Measurements from ENCODE around the gene DDX31. TPM values are rescaled to one million over a fixed set of nuclear protein-coding genes. Genes with fewer than 3 reads are reported as not detected.

The DDX31 gene
- total RNA-seq, 3 donors from 2014 or later, result 41.0 to 44.8 (median 41.3) TPM

- Mint-ChIP-seq H3K4me1 (ENCODE audit: low read depth) (no peaks in the 10 kb centered on the region), H3K36me3 (ENCODE audit: insufficient read depth) (peaks cover 7% of the 10 kb centered on the region), H3K9me3 (peaks cover 27% of the 10 kb centered on the region), H3K4me3 (no peak overlapping the region), H3K27me3 (ENCODE audit: low read depth) (no peaks in the 10 kb centered on the region)
- no peak for ATAC-seq
- no peak for DNase-seq
Observed at GRCh38 chr9:132697230-132697629, 27.4 kb upstream of the DDX31 start.

- DNase-seq (no peak), ATAC-seq (peak; percentile 67 to 69)
- Mint-ChIP-seq H3K9me3 (peaks cover 27% of the 10 kb centered on the region), H3K27me3 (ENCODE audit: low read depth) (no peaks in the 10 kb centered on the region), H3K4me3 (no peak overlapping the region), H3K36me3 (ENCODE audit: insufficient read depth) (peaks cover 25% of the 10 kb centered on the region), H3K4me1 (ENCODE audit: low read depth) (no peaks in the 10 kb centered on the region)
Observed at GRCh38 chr9:132694144-132694543, 24.4 kb upstream of the DDX31 start.

DNA sequence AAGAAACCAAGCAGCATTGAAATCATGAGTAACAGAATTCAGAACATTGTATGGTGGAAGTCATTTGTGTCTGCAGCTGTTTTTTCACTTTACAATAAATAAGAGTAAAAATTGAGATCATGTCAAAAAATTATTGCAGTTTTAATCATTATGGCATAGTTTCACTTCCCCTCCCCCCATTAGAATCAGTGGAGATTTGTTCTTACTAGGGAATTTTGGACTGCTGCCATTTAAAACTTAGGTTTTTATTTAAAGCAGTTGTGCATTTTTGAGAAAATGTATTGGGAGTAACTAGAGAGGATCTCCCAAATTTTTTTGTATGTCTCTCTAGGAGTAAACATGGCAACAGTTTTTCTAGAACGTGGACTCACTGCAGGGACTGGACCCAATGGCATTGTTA, 20.9 kb upstream of the DDX31 start:
- DNase-seq (no peak), ATAC-seq (no peak)
- peaks cover 44% of the 10 kb centered on the region for H3K36me3 Mint-ChIP-seq (ENCODE audit: insufficient read depth)
- H3K9me3 Mint-ChIP-seq, result no peaks in the 10 kb centered on the region
- H3K4me1 Mint-ChIP-seq (ENCODE audit: low read depth), result no peaks in the 10 kb centered on the region
- no peak overlapping the region for H3K4me3 Mint-ChIP-seq
- H3K27me3 Mint-ChIP-seq (ENCODE audit: low read depth), result no peaks in the 10 kb centered on the region

DNA sequence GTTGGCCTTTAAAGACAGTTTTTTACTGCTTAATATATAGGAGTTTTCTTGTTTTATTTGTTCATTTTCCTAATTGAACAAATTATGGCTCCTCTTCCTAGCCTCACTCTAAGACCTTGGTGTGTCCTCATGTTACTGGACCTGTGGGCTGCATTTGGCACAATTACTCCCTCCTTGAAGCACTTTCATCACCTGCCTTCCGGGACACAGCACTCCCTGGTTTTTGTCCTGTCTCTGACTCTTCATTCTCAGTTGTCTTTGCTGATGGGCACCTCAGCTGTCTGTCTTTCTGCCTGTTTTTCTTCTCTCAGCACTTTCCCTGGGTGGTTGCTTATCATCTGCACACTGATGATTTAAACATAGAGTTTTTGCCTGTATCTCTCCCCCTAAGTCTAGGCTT, 14.1 kb upstream of the DDX31 start:
- no peaks in the 10 kb centered on the region for H3K9me3 Mint-ChIP-seq
- DNase-seq, result no peak
- no peaks in the 10 kb centered on the region for H3K27me3 Mint-ChIP-seq (ENCODE audit: low read depth)
- ATAC-seq, result no peak
- no peak overlapping the region for H3K4me3 Mint-ChIP-seq
- H3K36me3 Mint-ChIP-seq (ENCODE audit: insufficient read depth), result peaks cover 48% of the 10 kb centered on the region
- H3K4me1 Mint-ChIP-seq (ENCODE audit: low read depth), result peaks cover 17% of the 10 kb centered on the region

- DNase-seq (no peak), ATAC-seq (no peak)
- Mint-ChIP-seq H3K27me3 (ENCODE audit: low read depth) (no peaks in the 10 kb centered on the region), H3K36me3 (ENCODE audit: insufficient read depth) (peaks cover 45% of the 10 kb centered on the region), H3K9me3 (no peaks in the 10 kb centered on the region), H3K4me3 (no peak overlapping the region), H3K4me1 (ENCODE audit: low read depth) (peaks cover 24% of the 10 kb centered on the region)
Observed at GRCh38 chr9:132681561-132681960, 11.8 kb upstream of the DDX31 start.

DNA sequence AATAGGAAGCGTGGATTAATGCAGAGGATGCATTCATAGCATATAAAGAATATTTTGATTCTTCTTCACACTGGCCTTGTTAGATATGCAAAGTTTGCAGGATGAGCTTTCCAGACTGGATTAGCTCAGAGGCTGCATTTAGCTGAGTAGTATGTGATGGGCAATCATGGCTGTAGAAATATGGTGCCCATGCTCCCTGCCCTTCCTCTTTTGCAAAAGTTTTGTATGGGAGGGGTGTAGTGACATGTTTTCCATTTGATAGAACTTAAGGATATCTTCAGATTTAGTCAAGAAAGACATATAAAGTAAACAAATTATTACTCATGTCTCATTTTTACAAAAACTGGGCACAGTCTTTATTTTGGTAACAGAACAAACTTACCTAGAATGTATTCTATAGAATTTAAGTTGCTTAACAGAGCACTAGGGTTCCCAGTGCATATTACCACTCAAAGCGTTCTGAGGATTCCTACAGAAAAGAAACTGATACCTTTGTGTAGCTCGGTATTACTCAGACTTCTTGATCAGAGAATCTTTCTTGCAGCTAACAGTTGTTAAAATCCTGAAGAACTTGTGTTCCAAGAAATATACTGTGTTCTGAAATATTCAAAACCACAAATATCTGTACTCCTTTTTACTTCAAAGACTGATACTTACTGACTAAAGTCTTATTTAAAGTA, 10.3 kb upstream of the DDX31 start:
- Mint-ChIP-seq H3K9me3 (no peaks in the 10 kb centered on the region), H3K4me1 (ENCODE audit: low read depth) (peaks cover 30% of the 10 kb centered on the region), H3K4me3 (no peak overlapping the region), H3K27me3 (ENCODE audit: low read depth) (no peaks in the 10 kb centered on the region), H3K36me3 (ENCODE audit: insufficient read depth) (peaks cover 40% of the 10 kb centered on the region)
- ATAC-seq, result peak; percentile 80 to 91
- DNase-seq, result no peak

DNA sequence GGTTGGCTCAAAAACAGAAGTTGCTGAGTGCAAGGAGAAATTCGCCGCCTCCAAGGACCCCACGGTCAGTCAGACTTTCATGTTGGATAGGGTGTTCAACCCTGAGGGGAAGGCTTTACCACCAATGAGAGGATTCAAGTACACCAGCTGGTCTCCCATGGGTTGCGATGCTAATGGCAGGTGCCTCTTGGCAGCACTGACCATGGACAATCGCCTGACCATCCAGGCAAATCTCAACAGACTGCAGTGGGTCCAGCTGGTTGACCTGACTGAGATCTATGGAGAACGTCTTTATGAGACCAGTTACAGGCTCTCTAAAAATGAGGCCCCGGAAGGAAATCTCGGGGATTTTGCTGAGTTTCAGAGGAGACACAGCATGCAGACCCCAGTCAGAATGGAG, 8.2 kb upstream of the DDX31 start:
- Mint-ChIP-seq H3K4me1 (ENCODE audit: low read depth) (peaks cover 48% of the 10 kb centered on the region), H3K4me3 (no peak overlapping the region), H3K27me3 (ENCODE audit: low read depth) (no peaks in the 10 kb centered on the region), H3K36me3 (ENCODE audit: insufficient read depth) (peaks cover 30% of the 10 kb centered on the region), H3K9me3 (no peaks in the 10 kb centered on the region)
- ATAC-seq (no peak), DNase-seq (no peak)

DNA sequence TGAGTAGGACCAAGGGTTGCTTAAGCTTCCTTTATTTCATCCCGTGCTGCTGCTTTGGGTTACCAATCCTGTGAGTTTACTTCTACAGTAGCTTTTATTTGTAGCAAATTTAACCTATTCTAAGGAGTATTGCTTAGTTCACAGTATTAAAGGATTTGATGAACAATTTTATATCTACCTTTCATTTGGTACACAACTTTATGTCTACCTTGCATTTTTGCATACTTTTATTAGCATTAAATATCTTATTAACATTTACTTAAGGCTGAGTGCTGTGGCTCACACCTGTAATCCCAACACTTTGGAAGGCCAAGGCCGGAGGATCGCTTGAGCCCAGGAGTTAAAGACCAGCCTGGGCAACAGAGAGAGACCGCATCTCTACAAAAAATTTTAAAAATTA, 4.7 kb upstream of the DDX31 start:
- Mint-ChIP-seq H3K36me3 (ENCODE audit: insufficient read depth) (peaks cover 26% of the 10 kb centered on the region), H3K9me3 (no peaks in the 10 kb centered on the region), H3K4me1 (ENCODE audit: low read depth) (peaks cover 51% of the 10 kb centered on the region), H3K27me3 (ENCODE audit: low read depth) (no peaks in the 10 kb centered on the region), H3K4me3 (no peak overlapping the region)
- ATAC-seq (no peak), DNase-seq (no peak)

- Mint-ChIP-seq H3K4me1 (ENCODE audit: low read depth) (peaks cover 52% of the 10 kb centered on the region), H3K36me3 (ENCODE audit: insufficient read depth) (peaks cover 14% of the 10 kb centered on the region), H3K4me3 (peak overlapping the region; percentile 35), H3K9me3 (no peaks in the 10 kb centered on the region), H3K27me3 (ENCODE audit: low read depth) (no peaks in the 10 kb centered on the region)
- ATAC-seq (no peak), DNase-seq (no peak)
Observed at GRCh38 chr9:132673355-132673754, 3.6 kb upstream of the DDX31 start.

GRCh38 chr9:132672413-132672690, 2.6 kb upstream of the DDX31 start:
- no peaks in the 10 kb centered on the region for H3K9me3 Mint-ChIP-seq
- H3K4me3 Mint-ChIP-seq, result peak overlapping the region; percentile 94
- no peaks in the 10 kb centered on the region for H3K27me3 Mint-ChIP-seq (ENCODE audit: low read depth)
- DNase-seq, result no peak
- ATAC-seq, result no peak
- H3K4me1 Mint-ChIP-seq (ENCODE audit: low read depth), result peaks cover 62% of the 10 kb centered on the region
- H3K36me3 Mint-ChIP-seq (ENCODE audit: insufficient read depth), result peaks cover 8% of the 10 kb centered on the region

DNA sequence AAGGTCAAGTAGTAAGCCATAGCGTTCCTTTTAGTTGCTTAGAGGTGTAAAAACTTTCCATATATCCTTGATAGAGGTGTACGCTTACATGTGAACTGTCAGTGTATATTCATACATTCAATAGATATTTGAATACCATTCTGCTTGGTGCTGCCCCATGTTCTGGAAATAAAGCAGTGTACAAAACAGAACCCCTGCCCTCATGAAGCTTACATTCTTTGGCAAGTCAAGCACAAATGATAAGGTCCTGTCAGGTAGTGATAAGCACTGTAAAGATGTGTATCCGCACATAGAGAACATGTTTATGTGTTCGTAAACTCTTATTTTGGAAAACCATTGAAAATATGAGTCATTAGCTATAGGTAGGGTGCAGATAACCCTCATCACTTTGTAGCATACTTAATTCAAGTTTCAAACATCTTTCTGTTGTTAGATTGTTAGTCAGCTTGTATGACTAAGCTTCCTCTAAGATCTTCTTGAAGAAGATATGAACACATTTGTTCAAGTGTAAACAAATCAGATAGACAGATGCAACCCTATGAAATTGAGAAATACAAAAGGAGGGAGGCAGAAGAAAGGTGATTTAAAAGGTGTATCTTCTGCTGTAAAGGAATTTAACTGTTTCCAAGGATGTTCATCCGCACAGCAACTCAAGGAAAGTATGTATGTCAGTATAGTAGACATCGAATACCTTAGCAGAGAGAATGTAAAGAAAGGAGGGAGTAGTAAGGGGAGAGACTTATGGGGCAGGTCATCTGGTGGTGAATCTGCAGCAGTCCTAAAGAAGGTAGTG, 2.0 kb upstream of the DDX31 start:
- ATAC-seq (peak; percentile 27 to 44), DNase-seq (no peak)
- Mint-ChIP-seq H3K27me3 (ENCODE audit: low read depth) (no peaks in the 10 kb centered on the region), H3K36me3 (ENCODE audit: insufficient read depth) (peaks cover 6% of the 10 kb centered on the region), H3K9me3 (no peaks in the 10 kb centered on the region), H3K4me1 (ENCODE audit: low read depth) (peaks cover 60% of the 10 kb centered on the region), H3K4me3 (peak overlapping the region; percentile 94)

DNA sequence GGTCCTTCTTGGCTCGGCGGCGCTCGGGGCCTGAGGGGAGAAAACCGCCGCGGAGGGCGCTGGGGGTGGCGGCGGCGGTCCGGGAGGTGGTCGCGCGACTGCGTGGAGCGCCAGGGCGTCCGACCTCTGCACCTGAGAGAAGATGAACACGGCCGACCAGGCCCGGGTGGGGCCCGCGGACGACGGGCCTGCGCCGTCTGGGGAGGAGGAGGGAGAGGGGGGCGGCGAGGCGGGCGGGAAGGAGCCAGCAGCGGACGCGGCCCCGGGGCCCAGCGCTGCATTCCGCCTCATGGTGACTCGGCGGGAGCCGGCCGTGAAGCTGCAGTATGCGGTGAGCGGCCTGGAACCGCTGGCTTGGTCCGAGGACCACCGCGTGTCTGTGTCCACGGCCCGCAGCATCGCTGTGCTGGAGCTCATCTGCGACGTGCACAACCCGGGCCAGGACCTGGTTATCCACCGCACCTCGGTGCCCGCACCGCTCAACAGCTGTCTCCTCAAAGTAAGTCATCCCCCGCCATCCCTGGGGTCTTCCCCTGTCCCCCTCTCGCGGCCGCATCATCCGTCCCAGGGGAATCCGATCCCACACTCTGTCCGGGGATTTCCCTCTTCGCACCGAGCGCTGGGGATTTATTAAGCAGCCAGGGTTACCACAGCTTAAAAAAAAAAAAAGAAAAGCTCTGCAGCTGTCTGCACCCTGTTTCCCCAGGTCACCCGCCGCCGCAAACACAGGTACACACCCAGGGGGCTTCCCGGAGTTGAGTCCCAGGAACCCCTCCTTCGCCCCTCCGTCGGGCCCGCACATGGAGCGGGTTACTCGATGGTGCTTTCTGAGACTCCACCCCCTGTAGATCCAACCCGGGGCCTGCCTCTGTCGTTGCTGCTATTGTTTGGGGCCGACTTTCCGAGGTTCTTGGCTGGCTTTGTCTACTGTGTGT, 941 bp upstream of the DDX31 start, which contains the start of gene GTF3C4:
Gene GTF3C4, plus strand, starts transcription at position 8 of the 935 bp plus-strand sequence. Its CDS starts 135 bp downstream, at position 143.
- ATAC-seq (peak; percentile 54 to 57), DNase-seq (peak; percentile 42)
- Mint-ChIP-seq H3K4me1 (ENCODE audit: low read depth) (peaks cover 56% of the 10 kb centered on the region), H3K9me3 (no peaks in the 10 kb centered on the region), H3K36me3 (ENCODE audit: insufficient read depth) (peaks cover 6% of the 10 kb centered on the region), H3K27me3 (ENCODE audit: low read depth) (no peaks in the 10 kb centered on the region), H3K4me3 (peak within 1 kb of the TSS; percentile 94)

DNA sequence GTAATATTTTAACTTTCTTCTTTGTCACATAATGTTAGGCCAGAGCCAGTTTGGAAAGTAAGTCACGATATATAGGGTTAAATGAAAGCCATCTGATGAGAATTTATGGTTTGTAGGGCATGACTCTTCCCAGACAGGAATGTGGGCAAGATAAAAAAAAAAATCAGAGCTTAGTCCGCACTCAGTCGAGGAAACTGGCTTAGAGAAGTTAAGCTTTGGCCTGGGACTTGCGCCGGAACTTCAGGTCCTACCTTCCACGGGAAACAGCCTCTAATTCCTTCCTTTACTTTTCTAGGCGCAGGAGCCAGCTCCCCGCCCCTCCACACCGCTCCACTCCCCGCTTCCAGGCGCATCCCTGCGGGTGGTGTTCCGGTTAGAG, 475 bp downstream of the DDX31 start:
- ATAC-seq, result no peak
- DNase-seq, result no peak
- Mint-ChIP-seq H3K36me3 (ENCODE audit: insufficient read depth) (peaks cover 6% of the 10 kb centered on the region), H3K27me3 (ENCODE audit: low read depth) (no peaks in the 10 kb centered on the region), H3K9me3 (no peaks in the 10 kb centered on the region), H3K4me1 (ENCODE audit: low read depth) (peaks cover 48% of the 10 kb centered on the region), H3K4me3 (peak overlapping the region; percentile 94)

- ATAC-seq (no peak), DNase-seq (no peak)
- no peaks in the 10 kb centered on the region for H3K9me3 Mint-ChIP-seq
- H3K27me3 Mint-ChIP-seq (ENCODE audit: low read depth), result no peaks in the 10 kb centered on the region
- no peak overlapping the region for H3K4me3 Mint-ChIP-seq
- peaks cover 17% of the 10 kb centered on the region for H3K36me3 Mint-ChIP-seq (ENCODE audit: insufficient read depth)
- peaks cover 15% of the 10 kb centered on the region for H3K4me1 Mint-ChIP-seq (ENCODE audit: low read depth)
Observed at GRCh38 chr9:132663851-132664250, 5.9 kb downstream of the DDX31 start.
